OCI-LY3 (cell line): ENCODE results near the gene LRRC8E.

ENCODE experiments used
- H2AFZ ChIP-seq: fragments of 200-600, 300-600 bp; shearing (Covaris generic); 2 replicates; pipeline ENCODE4 v1.6.0; 2014; ENCODE audit warnings: antibody characterized with exemption, low read depth, low read length
- H3K27ac ChIP-seq: fragments of 200-600, 300-600 bp; sonication (generic); 2 replicates; pipeline ENCODE4 v1.5.1; 2014; ENCODE audit warnings: mild to moderate bottlenecking, low read length, moderate library complexity, mixed read lengths
- H3K27me3 ChIP-seq: fragments of 200-600, 300-600 bp; sonication (generic); 2 replicates; pipeline ENCODE4 v1.6.1; 2014; ENCODE audit warnings: low read depth, low read length, mixed read lengths
- H3K36me3 ChIP-seq: fragments of 200-600, 300-600 bp; sonication (generic); replicated peaks from 2 replicates; pipeline ENCODE3; 2014; ENCODE audit warnings: low read depth, low read length, mixed read lengths
- H3K4me1 ChIP-seq: fragments of 300-600, 200-600 bp; sonication (generic); 2 replicates; pipeline ENCODE4 v1.6.1; 2014; ENCODE audit warnings: low read length, mixed read lengths
- H3K4me2 ChIP-seq: fragments of 200-600, 300-600 bp; sonication (generic); 2 replicates; pipeline ENCODE4 v1.6.1; 2014; ENCODE audit warnings: low read length, mixed read lengths
- H3K4me3 ChIP-seq: fragments of 300-600, 200-600 bp; sonication (generic); 2 replicates; pipeline ENCODE4 v1.5.1; 2014; ENCODE audit warnings: antibody characterized with exemption, mild to moderate bottlenecking, low read length, moderate library complexity
- H3K79me2 ChIP-seq: fragments of 300-600, 200-600 bp; shearing (Covaris generic); 2 replicates; pipeline ENCODE4 v1.6.1; 2014; ENCODE audit warnings: mild to moderate bottlenecking, low read length, mixed read lengths
- H3K9ac ChIP-seq: fragments of 300-600, 200-600 bp; shearing (Covaris generic); 2 replicates; pipeline ENCODE4 v1.6.0; 2014; ENCODE audit warnings: mild to moderate bottlenecking, low read length, moderate library complexity
- H3K9me3 ChIP-seq: fragments of 200-600, 300-600 bp; shearing (Covaris generic); 2 replicates; pipeline ENCODE4 v1.6.1; 2014; ENCODE audit warnings: low read length, mixed read lengths; ENCODE audit not compliant: insufficient read depth
- H4K20me1 ChIP-seq: fragments of 200-600, 300-600 bp; sonication (generic); 2 replicates; pipeline ENCODE4 v1.6.1; 2016; ENCODE audit warnings: low read length, mixed read lengths; ENCODE audit not compliant: insufficient read depth
- EZH2phosphoT487 ChIP-seq: fragments of 200-600 bp; shearing (Covaris generic); IDR thresholded peaks from 2 replicates; pipeline ENCODE4 v1.6.1; 2018; ENCODE audit warnings: antibody characterized with exemption, mixed run types, low read depth
- TF ChIP-seq, protein P1 (sequence below): fragments of 200-600, 300-600 bp; sonication (generic); IDR thresholded peaks from 2 replicates; pipeline ENCODE4 v1.5.1; 2014; ENCODE audit warnings: antibody characterized with exemption, low read length, low read depth

The LRRC8E gene

DNA sequence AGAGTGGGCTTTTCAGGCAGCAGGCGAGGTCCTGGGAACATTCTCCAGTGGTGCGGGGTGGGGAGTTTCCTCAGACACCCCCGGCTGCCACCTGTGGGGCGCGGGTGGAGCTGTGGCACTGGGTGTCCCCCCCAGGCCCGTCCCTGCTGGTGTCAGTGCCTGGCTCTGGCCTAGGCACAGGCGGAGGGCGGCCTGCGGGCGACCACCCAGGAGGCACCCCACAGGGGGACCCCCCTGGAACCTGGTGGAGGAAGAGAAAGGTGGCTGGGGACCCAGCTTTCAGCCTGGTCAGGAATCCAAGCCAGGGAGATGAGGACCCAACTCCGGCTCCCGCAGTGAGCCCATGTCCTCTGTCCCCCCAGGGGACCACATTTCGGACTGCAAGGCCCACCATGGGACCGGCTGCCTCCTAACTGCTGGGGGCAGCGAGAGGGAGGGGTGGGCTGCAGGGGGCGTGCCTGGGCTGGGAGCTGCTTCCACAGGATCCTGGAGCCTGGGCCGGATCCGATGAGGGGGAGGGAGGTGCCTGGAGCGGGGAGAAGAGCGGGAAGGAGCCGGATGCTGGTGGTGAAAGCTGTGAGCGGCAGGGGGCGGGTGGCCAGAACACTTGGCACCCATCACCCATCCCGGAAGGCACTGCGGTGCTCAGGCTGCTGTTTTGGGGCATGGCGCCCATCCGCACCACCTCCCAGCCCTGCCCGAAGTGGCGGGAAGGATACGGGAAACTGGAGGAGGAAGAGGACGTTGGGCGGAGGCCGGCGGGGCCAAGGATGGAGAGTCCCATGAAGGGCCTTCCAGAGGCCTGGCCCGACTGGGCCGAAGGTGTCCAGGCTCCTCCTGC is 43.1 kb downstream of the LRRC8E start:
- peaks cover 57% of the 10 kb centered on the region for H3K36me3 ChIP-seq

DNA sequence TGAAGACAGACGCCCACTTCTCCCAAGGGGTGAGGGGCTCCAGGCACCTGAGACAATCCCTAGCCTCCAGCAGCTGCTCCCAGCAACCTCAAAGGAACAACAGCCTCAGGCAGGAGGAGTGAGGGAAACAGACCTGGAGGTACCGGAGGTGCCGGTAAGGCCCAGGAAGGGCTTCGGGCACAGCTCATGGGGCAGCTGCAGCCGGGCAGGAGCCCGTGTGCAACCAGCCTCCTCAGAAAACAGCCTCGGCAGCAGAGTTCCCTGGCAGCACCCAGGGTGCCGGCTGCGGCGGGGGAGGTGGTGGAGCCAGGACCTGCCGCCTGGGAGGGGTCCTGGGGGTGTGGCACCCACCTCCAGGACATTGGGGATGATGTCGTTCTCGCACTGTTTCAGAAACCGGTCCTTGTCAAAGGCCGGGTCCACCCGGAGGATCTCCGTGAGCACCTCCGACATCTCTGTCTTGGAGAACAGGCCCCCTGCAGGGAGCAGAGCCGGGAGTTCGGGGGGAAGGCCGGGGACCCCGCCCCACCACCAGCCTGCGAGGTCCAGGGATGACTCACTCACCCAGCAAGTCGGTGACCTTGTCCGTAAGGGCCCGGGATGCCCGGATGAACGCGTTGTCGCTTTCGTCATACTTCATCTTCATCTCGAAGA is 44.1 kb downstream of the LRRC8E start:
- peaks cover 55% of the 10 kb centered on the region for H3K36me3 ChIP-seq
- H3K9ac ChIP-seq = no peak overlapping the region
- H2AFZ ChIP-seq = no peak overlapping the region

More for the DNA sequence above, 43.1 kb downstream of the LRRC8E start:
- Histone ChIP-seq H3K4me1 (no peaks in the 10 kb centered on the region), H3K4me3 (no peak overlapping the region), H4K20me1 (0 out of 2 replicates have a peak, but pooled peaks cover 3% of the 10 kb centered on the region), H3K27ac (no peak overlapping the region), H3K4me2 (no peak overlapping the region), H3K79me2 (no peaks in the 10 kb centered on the region; the same call in 1 of the 2 replicates), H3K9ac (no peak overlapping the region), H3K9me3 (no peaks in the 10 kb centered on the region), H3K27me3 (no peaks in the 10 kb centered on the region), H2AFZ (no peak overlapping the region)
- TF ChIP-seq, protein P1, sequence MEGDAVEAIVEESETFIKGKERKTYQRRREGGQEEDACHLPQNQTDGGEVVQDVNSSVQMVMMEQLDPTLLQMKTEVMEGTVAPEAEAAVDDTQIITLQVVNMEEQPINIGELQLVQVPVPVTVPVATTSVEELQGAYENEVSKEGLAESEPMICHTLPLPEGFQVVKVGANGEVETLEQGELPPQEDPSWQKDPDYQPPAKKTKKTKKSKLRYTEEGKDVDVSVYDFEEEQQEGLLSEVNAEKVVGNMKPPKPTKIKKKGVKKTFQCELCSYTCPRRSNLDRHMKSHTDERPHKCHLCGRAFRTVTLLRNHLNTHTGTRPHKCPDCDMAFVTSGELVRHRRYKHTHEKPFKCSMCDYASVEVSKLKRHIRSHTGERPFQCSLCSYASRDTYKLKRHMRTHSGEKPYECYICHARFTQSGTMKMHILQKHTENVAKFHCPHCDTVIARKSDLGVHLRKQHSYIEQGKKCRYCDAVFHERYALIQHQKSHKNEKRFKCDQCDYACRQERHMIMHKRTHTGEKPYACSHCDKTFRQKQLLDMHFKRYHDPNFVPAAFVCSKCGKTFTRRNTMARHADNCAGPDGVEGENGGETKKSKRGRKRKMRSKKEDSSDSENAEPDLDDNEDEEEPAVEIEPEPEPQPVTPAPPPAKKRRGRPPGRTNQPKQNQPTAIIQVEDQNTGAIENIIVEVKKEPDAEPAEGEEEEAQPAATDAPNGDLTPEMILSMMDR = no peak
- TF ChIP-seq EZH2phosphoT487 = no peak

DNA sequence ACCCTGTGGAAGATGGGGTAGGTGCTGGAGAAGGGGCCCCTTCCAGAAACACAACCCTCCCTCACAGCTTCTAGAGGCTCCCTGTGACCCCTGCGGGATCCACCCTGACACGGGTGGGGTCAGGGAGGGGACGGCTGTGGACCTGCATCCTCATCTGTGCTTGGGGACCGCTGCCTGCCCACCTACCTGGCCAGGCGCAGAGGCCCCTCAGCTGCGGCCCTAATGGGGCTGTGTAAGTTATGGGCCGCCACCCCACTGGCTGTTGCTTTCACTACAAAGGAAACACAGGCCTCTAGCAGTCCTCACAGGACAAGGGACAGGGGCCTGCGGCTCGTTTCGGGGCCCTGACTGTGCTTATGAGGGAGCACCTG is 44.6 kb downstream of the LRRC8E start:
- Histone ChIP-seq H3K4me2 (no peak overlapping the region), H3K9ac (no peak overlapping the region), H3K4me1 (no peaks in the 10 kb centered on the region), H2AFZ (no peak overlapping the region), H3K27ac (no peak overlapping the region), H4K20me1 (0 out of 2 replicates have a peak, but pooled peaks cover 3% of the 10 kb centered on the region), H3K4me3 (no peak overlapping the region), H3K27me3 (no peaks in the 10 kb centered on the region), H3K79me2 (no peaks in the 10 kb centered on the region; the same call in 1 of the 2 replicates), H3K36me3 (peaks cover 58% of the 10 kb centered on the region), H3K9me3 (no peaks in the 10 kb centered on the region)
- no peak for TF ChIP-seq EZH2phosphoT487
- TF ChIP-seq, protein P1 = no peak

More for the DNA sequence above, 44.1 kb downstream of the LRRC8E start:
- H3K27me3 ChIP-seq = no peaks in the 10 kb centered on the region
- H3K4me3 ChIP-seq = no peak overlapping the region
- no peak overlapping the region for H3K27ac ChIP-seq
- H3K4me1 ChIP-seq = no peaks in the 10 kb centered on the region
- 0 out of 2 replicates have a peak, but pooled peaks cover 3% of the 10 kb centered on the region for H4K20me1 ChIP-seq
- H3K4me2 ChIP-seq = no peak overlapping the region
- H3K79me2 ChIP-seq = no peaks in the 10 kb centered on the region; the same call in 1 of the 2 replicates
- no peaks in the 10 kb centered on the region for H3K9me3 ChIP-seq
- TF ChIP-seq, protein P1 = no peak
- no peak for TF ChIP-seq EZH2phosphoT487

DNA sequence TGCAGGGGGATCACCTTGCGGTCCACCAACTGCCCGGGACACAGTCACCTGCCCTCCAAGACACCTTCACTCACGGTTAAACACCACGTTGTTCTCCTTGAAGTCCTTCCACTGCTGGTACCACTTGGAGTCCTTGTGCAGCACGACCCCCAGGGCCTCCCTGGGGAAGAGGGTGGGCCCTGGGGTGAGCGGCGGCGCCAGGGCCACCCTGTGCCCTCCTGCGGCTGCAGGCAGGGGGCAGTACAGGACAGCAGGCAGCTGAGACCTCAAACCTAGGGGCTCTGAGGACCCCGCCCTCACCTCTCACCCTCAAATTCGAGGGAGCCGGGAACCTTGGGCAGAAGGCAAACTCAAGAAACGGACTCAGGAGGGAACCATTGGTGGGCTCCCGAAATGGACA is 45.1 kb downstream of the LRRC8E start:
- H3K79me2 ChIP-seq = no peaks in the 10 kb centered on the region; the same call in 1 of the 2 replicates
- no peak overlapping the region for H2AFZ ChIP-seq
- H3K27ac ChIP-seq = no peak overlapping the region
- H3K4me1 ChIP-seq = no peaks in the 10 kb centered on the region
- no peaks in the 10 kb centered on the region for H3K9me3 ChIP-seq
- H4K20me1 ChIP-seq = 0 out of 2 replicates have a peak, but pooled peaks cover 3% of the 10 kb centered on the region
- no peak overlapping the region for H3K4me3 ChIP-seq
- TF ChIP-seq EZH2phosphoT487 = no peak
- TF ChIP-seq, protein P1 = peak; percentile 34
- H3K9ac ChIP-seq = no peak overlapping the region
- no peak overlapping the region for H3K4me2 ChIP-seq
- no peaks in the 10 kb centered on the region for H3K27me3 ChIP-seq
- H3K36me3 ChIP-seq = peaks cover 58% of the 10 kb centered on the region
